ENCODE data around the gene TNFSF8.
A peak's percentile ranks its signal among the peaks of the same experiment; 100 is the strongest.

The TNFSF8 gene

GRCh38 chr9:114894609-114895433 is 35.6 kb downstream of the TNFSF8 start (continued):
- TF ChIP-seq ZNF148 (tag by site-specific recombination; IDR thresholded peaks at IDR 0.05; ENCODE audit: borderline replicate concordance) (no peak), ZNF10 (tag by site-specific recombination; IDR thresholded peaks at IDR 0.05) (no peak), ZNF175 (tag by site-specific recombination; IDR thresholded peaks at IDR 0.05) (no peak), ZNF677 (tag by site-specific recombination; IDR thresholded peaks at IDR 0.05) (no peak), SP3 (tag by site-specific recombination; IDR thresholded peaks at IDR 0.05) (peak; percentile 25; the same call in 1 of the 2 replicates), ZNF521 (tag by site-specific recombination; IDR thresholded peaks at IDR 0.05) (no peak), ZNF585B (tag by site-specific recombination; IDR thresholded peaks at IDR 0.05) (no peak), ZNF221 (tag by site-specific recombination; IDR thresholded peaks at IDR 0.05; ENCODE audit: borderline replicate concordance) (no peak), ZBTB44 (tag by site-specific recombination; IDR thresholded peaks at IDR 0.05) (peak; percentile 35; the same call in 1 of the 2 replicates), HOXC10 (CRISPR knock-in tag; IDR thresholded peaks at IDR 0.05) (no peak), ZNF692 (tag by site-specific recombination; IDR thresholded peaks at IDR 0.05) (peak; percentile 57; the same call in 1 of the 2 replicates), ZEB2 (tag by site-specific recombination; IDR thresholded peaks at IDR 0.05) (peak; percentile 55; the same call in 1 of the 2 replicates), ZNF624 (tag by site-specific recombination; IDR thresholded peaks at IDR 0.05) (no peak), ZNF121 (tag by site-specific recombination; IDR thresholded peaks at IDR 0.05) (no peak), ZBTB6 (tag by site-specific recombination; IDR thresholded peaks at IDR 0.05) (no peak), ZNF548 (tag by site-specific recombination; IDR thresholded peaks at IDR 0.05) (no peak), GLI2 (tag by site-specific recombination; IDR thresholded peaks at IDR 0.05; ENCODE audit: borderline replicate concordance, low read depth) (no peak), PRDM10 (tag by site-specific recombination; IDR thresholded peaks at IDR 0.05) (0 out of 2 replicates have a peak, but pooled peaks have one; percentile 38), ZNF341 (tag by site-specific recombination; IDR thresholded peaks at IDR 0.05; ENCODE audit: low read depth) (no peak), ZNF416 (tag by site-specific recombination; IDR thresholded peaks at IDR 0.05) (no peak), ZNF140 (tag by site-specific recombination; IDR thresholded peaks at IDR 0.05) (no peak), ZNF488 (tag by site-specific recombination; IDR thresholded peaks at IDR 0.05) (no peak), ZNF510 (tag by site-specific recombination; IDR thresholded peaks at IDR 0.05; ENCODE audit: insufficient replicate concordance) (no peak), MEIS1 (CRISPR knock-in tag; IDR thresholded peaks at IDR 0.05; ENCODE audit: borderline replicate concordance) (no peak), ZNF239 (tag by site-specific recombination; IDR thresholded peaks at IDR 0.05) (no peak), ZNF664 (tag by site-specific recombination; IDR thresholded peaks at IDR 0.05) (no peak), ZNF768 (tag by site-specific recombination; IDR thresholded peaks at IDR 0.05) (no peak), RBAK (tag by site-specific recombination; IDR thresholded peaks at IDR 0.05) (no peak), GLIS1 (tag by site-specific recombination; IDR thresholded peaks at IDR 0.05) (no peak)
